Glutamatergic neuron (in vitro differentiated cells): Measurements from ENCODE around the gene EFEMP2. TPM values are rescaled to one million over a fixed set of nuclear protein-coding genes. Genes with fewer than 3 reads are reported as not detected.
A peak's percentile ranks its signal among the peaks of the same experiment; 100 is the strongest.

Experiments
- DNase-seq: peaks from one replicate; pipeline ENCODE4 v3.0.0; 2022
- H3K27ac Mint-ChIP-seq: one replicate; pipeline ENCODE4 v1.8.0; 2020; ENCODE audit warnings: mild to moderate bottlenecking, mixed read lengths, inconsistent platforms; ENCODE audit not compliant: unreplicated experiment
- H3K27me3 Mint-ChIP-seq: one replicate; pipeline ENCODE4 v1.8.0; 2020; ENCODE audit warnings: mild to moderate bottlenecking, moderate library complexity, mixed read lengths, inconsistent platforms; ENCODE audit not compliant: unreplicated experiment
- H3K36me3 Mint-ChIP-seq: one replicate; pipeline ENCODE4 v1.8.0; 2020; ENCODE audit warnings: mild to moderate bottlenecking, mixed read lengths, inconsistent platforms; ENCODE audit not compliant: unreplicated experiment
- H3K4me1 Mint-ChIP-seq: one replicate; pipeline ENCODE4 v1.8.0; 2020; ENCODE audit warnings: mild to moderate bottlenecking, low read depth, mixed read lengths, inconsistent platforms; ENCODE audit not compliant: unreplicated experiment
- H3K4me3 Mint-ChIP-seq: one replicate; pipeline ENCODE4 v1.8.0; 2020; ENCODE audit warnings: mild to moderate bottlenecking, mixed read lengths, inconsistent platforms; ENCODE audit not compliant: unreplicated experiment
- H3K9me3 Mint-ChIP-seq: one replicate; pipeline ENCODE4 v1.8.0; 2020; ENCODE audit warnings: mild to moderate bottlenecking, moderate library complexity, mixed read lengths, inconsistent platforms; ENCODE audit not compliant: unreplicated experiment
- CTCF ChIP-seq: fragments of 200-600 bp; sonication (generic); IDR thresholded peaks from one replicate; pipeline ENCODE4 v1.5.0; 2021; ENCODE audit not compliant: partially characterized antibody, unreplicated experiment
- total RNA-seq: library from RNA; stranded (reverse); fragmentation: NEBNext Ultra II Directional; extraction: Animal tissue kit (Norgen Biotek cat#: 25700); gene quantifications from one replicate; pipeline ENCODE4 v1.2.1, GENCODE V29; 2021; ENCODE audit not compliant: unreplicated experiment

EFEMP2 gene
- total RNA-seq, 1 donor from 2014 or later = 16.3 TPM

- Mint-ChIP-seq H3K9me3 (peaks cover 24% of the 10 kb centered on the region), H3K27me3 (peaks cover 22% of the 10 kb centered on the region), H3K4me3 (peak overlapping the region; percentile 74), H3K36me3 (no peaks in the 10 kb centered on the region), H3K4me1 (peaks cover 29% of the 10 kb centered on the region), H3K27ac (no peak overlapping the region)
- DNase-seq = no peak
- TF ChIP-seq CTCF = no peak
These were observed 18.9 kb upstream of the EFEMP2 start for GRCh38 chr11:65891219-65892136.

GRCh38 chr11:65890324-65891218 lies 18.0 kb upstream of the EFEMP2 start, which contains the start of gene CCDC85B:
Gene CCDC85B (plus strand): TSS chr11:65890673. CDS start chr11:65890784, 111 bp downstream.
- H3K9me3 Mint-ChIP-seq = peaks cover 25% of the 10 kb centered on the region
- peak within 1 kb of the TSS; percentile 97 for H3K4me3 Mint-ChIP-seq
- peak; percentile 24 for TF ChIP-seq CTCF
- peak within 1 kb of the TSS; percentile 84 for H3K27ac Mint-ChIP-seq
- peak; percentile 97 for DNase-seq
- H3K27me3 Mint-ChIP-seq = peaks cover 18% of the 10 kb centered on the region
- H3K36me3 Mint-ChIP-seq = no peaks in the 10 kb centered on the region
- H3K4me1 Mint-ChIP-seq = peaks cover 29% of the 10 kb centered on the region

GRCh38 chr11:65888163-65888814 lies 15.7 kb upstream of the EFEMP2 start, which contains the start of gene FIBP:
Gene FIBP (minus strand): TSS chr11:65888471. CDS start chr11:65888418, 53 bp downstream.
- peak within 1 kb of the TSS; percentile 97 for H3K4me3 Mint-ChIP-seq
- DNase-seq = peak; percentile 99
- peak; percentile 92 for TF ChIP-seq CTCF
- peaks cover 27% of the 10 kb centered on the region for H3K9me3 Mint-ChIP-seq
- no peaks in the 10 kb centered on the region for H3K36me3 Mint-ChIP-seq
- peaks cover 34% of the 10 kb centered on the region for H3K4me1 Mint-ChIP-seq
- peak within 1 kb of the TSS; percentile 98 for H3K27ac Mint-ChIP-seq
- H3K27me3 Mint-ChIP-seq = peaks cover 18% of the 10 kb centered on the region

- Mint-ChIP-seq H3K4me1 (peaks cover 33% of the 10 kb centered on the region), H3K27me3 (peaks cover 18% of the 10 kb centered on the region), H3K9me3 (peaks cover 27% of the 10 kb centered on the region), H3K27ac (peak overlapping the region; percentile 98), H3K4me3 (peak overlapping the region; percentile 97), H3K36me3 (no peaks in the 10 kb centered on the region)
- no peak for TF ChIP-seq CTCF
- DNase-seq = no peak
These were observed 15.1 kb upstream of the EFEMP2 start for GRCh38 chr11:65887723-65888162.
